GM19025 (cell line): ENCODE results near the gene ZNF669.

Experiments used
- ATAC-seq: cut with Tn5 transposase; IDR thresholded peaks from one replicate; pipeline ENCODE4 v1.9.1; 2021; ENCODE audit warnings: mild to moderate bottlenecking, low read depth, moderate library complexity; ENCODE audit not compliant: unreplicated experiment

The ZNF669 gene

DNA sequence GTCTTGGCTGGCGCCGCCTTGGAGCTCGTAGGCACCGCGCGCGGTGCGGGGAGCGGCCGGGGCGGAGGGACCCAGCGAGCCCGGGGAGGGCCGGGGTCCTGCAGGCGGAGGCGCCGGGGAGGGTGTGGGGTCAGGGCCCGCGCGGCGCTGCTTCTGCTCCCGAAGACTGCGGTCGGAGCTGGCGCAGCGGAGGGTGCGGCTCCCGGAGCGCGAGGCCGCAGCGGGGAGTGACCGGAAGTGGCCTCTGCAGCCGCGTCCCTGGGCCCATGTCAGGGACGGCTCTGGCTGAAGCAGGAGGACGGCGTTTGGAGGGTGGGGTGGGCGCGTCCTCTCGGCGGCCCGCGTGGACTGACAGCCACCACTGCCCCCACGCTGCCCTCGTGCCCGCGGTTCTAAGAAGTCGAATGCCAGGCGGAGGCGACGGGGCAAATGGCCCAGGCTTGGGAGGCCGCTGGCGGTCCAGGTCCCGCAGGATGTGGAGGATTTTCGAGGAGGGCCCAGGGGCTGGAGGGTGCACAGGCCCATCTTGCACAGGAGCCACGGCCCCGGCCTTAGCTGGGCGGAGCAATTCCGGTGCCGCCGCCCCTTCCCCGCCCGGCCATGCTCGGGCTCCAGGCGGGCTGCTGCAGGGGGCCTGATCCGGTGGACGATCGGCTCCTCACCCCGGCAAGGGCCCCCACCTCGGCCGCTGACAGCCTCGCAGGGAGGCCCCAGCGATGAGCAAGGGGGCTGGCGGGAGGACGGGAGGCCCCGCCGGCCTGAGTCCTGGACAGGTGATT lies 7.7 kb upstream of the ZNF669 start:
- no peak for ATAC-seq

DNA sequence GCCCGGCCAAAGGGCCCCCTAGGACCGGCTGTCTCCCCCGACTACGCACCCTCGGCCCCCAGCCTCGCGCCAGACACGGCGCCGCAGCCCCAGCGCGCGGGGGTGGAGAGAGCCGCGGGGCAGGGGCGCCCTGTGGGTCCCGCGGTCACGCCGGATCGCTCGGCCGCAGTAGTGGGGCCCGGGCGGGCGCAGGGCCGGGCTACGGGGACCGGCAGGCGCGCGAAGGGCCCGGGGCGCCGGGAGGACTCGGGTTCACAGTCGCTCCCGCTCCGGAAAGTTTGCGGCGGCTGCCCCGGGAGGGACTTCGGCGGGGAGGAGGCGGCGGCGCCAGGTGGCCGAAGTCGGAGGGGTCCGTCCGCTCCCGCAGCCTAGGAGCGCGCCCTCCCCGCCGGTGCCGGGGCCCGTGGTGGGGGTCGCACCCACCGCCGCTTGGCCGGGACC lies 7.1 kb upstream of the ZNF669 start:
- ATAC-seq, result no peak

DNA sequence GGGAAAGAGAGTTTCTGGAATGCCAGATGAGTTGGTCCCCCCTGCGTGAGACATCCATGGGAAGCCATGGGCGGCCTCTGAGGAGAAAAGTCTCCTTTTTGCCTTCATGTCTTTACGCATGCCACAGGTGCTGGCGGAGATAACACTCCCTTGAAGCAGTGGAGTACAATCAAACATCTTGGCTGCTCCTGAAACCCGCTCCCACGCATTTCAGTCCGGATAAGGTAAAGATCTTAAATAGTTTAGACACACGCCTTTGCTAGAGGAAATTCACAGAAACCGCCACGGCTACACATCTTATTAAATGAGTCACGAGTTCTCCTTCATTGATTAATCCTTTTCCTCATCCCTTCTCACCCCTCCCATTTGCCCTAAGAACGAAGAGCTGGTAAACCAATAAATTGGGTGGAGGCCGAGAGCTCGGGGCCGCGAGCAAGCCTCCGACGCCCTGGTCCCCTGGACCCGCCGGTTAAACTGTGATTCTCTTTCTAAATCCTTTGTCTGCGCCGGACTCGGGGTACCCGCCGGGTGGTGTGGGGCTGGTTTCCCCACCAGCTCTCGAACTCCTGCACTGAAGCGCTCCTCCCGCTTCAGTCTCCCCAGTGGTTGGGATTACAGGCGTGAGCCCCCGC lies 6.6 kb upstream of the ZNF669 start:
- ATAC-seq, result no peak

DNA sequence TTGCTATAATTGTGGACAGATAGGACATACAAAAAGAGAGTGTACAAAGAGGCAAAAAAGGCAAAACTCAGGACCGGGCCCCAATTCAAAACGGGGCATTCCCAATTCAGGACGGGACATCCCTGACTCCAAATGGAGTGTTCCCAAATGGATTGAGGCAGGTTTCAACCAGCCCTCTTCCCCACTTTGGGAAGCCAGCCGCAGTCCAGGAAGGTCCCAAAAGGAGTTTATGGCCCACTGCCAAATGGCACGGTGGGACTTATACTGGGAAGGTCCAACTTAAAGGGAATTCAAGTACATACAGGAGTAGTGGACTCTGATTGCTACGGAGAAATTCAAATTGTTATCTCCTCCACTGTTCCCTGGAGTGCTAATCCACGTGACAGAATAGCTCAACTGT lies 3.5 kb upstream of the ZNF669 start:
- no peak for ATAC-seq

DNA sequence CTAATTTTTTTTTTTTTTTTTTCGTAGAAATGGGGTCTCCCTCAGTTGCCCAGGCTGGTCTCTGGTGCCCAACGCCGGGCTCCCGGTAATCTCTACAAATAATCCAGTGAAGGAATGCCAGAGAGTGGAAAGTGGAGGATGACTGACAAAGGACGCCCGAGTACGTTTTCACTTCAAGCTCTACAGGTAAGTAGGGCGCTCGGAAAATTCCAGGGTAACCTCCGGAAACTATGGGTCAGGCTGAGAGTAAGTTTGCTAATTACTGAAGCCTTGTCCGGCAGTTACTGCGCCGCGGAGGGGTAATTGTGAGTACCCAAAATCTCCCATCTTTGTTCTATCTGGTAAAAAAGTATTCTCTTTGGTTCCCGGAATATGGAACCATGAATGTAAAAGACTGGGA lies 1.8 kb upstream of the ZNF669 start:
- ATAC-seq, result no peak

DNA sequence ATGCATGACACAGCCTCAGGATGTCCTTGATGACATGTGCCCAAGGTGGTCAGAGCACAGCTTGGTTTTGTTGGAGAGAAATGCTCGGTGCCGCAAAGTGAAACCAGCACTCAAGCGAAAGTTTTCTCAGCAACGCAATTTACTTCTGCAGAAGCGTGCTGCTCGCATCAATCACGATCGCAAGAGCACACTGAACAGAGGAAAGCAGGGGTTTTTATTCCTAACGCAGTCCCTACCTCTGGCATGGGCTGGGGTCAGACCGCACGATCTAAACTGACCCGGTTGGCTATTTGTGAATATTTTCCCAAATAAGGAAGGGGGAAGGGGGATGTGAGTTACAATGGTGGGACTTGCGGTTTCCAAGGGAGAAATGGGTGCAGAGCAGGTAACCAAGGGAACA lies 809 bp upstream of the ZNF669 start:
- no peak for ATAC-seq

DNA sequence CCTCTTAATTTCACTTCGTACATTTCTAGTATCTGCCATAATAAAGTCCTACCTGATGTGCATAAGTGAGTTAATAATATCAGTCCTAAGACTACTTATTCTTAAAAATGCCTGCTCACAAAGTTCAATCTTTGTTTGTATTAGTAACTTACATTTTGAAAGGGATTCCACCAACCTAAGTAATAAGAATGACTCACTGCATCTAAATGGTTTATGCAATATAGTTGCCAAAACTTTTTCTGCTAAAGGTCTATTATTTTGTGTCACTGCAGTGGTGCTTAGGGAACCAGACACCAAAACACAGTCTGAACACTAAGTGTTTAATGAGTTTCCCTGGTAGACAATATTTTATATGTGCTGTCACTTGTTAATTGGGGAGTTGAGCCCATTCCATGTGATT lies 1.8 kb downstream of the ZNF669 start:
- ATAC-seq, result no peak

DNA sequence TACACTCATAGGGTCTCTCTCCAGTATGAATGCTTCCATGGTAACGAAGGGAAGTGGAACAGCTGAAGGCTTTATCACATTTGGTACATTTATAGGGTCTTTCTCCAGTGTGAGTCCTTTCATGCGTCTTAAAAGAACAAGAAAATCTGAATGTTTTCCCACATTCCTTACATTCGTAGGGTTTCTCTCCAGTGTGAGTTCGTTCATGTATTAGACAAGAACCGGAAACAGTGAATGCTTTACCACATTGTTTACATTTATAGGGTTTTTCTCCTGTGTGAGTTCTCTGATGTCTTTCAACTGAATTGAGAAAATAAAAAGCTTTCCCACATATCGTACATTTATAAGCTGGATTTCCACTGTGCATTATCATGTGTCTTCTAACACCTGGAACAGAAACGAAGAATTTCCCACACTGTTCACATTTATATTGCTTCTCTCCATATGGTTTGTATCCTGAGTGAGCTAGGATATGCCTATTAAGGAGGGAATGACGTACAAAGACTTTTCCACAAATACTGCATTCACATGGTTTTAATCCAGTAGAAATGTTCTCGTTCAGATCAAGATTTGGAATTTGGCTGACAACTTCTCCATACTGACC lies 3.4 kb downstream of the ZNF669 start:
- no peak for ATAC-seq

DNA sequence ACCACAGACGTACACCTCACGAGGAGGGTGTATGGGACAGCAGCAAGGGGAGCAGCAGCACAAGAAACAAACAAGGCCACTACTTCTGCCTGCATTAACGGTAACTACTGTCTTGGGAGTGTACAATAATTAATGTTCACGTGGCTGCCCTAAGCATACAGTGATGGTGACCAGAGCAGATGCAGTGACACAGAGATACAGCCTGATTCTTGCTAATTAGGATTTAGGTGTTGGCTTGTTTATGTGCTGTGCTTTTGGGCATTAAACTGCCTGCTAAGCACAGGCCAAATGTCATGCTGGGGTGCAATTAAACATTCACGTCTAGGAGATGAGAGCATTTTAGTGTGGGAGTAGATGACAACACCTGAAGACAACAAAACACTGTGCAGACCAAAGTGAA lies 7.2 kb downstream of the ZNF669 start:
- ATAC-seq, result no peak

DNA sequence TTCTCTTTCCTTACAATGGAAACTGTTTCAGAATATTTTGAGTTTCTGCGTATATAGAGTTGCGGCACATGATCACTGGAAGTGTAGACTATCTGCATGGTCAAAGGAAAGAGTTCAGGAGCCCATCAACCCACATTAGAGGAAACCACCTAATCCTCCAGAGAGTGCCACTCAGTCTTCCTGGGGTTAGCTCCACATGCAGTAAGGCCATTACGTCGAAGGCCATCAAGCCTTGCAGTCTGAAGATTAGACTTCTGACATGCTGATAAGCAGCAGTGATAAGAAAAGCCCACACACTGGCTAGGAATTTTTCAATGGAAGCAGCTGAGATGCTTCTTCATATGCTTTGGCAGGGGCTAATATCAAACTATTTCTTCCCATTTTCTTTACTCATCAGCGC lies 7.6 kb downstream of the ZNF669 start:
- no peak for ATAC-seq

DNA sequence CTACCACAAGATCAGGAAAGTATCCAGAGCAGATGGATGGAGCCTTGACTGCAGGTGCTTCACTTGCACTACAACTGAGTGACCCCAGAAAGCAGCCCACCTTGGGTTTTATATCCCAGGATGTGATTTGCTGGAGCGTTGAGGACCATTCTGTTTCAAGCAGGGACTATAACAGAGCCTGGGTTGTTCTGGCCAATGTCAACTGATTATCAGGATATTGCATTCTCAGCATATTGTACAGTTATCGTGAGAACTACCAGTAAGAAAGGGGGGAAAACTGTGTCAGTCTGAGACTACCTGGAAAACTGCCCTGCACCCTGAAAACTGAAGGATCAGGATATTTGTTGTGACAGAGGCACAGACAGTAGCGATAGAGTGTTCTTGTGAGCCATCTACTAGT lies 8.0 kb downstream of the ZNF669 start:
- no peak for ATAC-seq

DNA sequence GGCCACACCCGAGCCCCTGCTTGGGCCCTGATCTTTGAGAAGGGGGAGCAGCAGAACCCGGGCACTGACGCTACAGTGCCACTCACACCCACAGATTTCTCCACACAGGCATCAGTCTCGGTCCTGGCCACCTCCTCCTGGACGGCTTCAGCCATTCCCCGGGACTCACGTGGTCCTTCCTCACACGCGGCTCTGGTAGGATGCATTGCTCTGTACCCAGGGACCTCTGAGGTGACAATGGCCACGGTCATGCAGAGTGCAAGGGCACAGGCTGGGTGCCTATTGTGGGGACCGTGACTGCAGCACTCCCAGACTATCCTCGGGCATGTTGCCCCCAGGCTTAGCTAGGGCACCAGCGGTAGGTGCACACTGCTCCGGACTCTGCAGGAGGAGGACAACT lies 13.7 kb downstream of the ZNF669 start:
- ATAC-seq, result no peak

DNA sequence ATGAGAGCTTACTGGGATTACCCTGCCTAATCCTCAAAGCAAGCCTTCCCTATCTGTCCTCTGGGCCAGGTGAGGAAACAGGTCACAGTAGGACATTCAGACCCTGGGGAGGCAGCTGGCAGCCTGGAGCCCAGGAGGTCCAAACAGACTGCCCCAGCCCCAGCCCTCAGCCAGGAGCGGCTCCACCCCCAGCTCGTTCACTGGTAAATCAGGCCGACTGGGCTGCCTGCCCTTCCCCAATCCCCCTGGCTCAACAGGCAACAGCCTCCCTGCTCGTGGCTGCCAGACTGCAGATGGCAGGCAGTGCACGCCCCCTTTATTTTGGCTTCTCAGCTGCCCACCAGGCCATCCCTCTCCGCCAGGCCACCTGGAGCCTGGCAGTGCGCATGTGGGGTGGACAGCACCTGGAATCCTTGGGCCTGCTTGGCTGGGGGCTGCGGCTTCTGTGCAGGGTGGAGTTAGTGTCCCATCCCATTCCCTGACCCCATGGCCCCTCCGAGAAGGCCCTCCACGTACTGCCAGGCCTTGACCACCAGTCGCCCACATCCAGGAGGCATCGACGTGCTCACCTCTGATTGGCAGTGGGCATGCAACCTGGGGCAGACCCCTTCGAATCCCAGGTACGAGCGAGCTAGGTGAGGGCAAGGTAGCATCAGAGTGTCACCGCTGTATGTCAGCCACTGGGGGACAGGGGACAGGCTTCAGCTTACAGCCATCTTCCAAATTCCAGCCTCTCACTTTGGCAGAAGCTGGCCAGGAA lies 14.4 kb downstream of the ZNF669 start:
- ATAC-seq, result no peak

DNA sequence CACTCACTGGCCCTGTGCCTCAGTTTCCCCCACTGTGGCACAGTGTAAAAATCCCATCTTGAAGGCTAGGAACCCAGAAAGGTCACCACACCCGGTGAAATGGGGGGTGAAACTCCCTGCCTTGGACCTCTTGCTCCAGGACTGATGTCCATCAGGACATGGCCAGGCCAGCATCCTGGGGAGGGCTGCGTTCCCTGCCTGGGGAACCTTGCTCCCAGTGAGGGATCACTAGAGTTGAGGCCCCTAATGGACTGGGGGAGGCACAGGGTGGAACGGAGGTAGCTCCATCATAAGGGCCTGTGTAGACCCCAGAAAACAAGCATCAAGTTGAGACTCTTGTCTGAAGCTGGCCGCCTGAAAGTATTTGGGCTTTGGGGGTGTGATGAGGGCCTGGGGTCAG lies 15.2 kb downstream of the ZNF669 start:
- no peak for ATAC-seq

DNA sequence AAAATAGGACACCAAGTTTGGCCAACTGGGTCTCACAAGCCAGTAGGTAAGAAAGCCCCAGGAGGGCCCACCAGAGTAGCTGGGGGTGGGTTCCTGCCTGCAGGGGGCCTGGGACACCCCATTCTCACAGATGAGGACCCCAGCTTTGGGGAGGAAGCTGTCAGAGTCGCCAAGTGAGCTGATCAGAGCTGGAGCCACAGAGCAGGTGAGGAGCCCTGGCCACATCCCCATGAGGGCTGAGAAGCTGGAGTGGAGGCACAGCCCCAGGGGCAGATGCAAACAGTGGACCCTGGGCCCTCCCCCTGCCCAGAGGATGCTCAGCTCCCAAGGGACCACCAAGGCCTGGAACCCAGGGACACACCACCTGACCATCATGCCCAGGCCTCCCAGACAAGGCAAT lies 16.9 kb downstream of the ZNF669 start:
- no peak for ATAC-seq

DNA sequence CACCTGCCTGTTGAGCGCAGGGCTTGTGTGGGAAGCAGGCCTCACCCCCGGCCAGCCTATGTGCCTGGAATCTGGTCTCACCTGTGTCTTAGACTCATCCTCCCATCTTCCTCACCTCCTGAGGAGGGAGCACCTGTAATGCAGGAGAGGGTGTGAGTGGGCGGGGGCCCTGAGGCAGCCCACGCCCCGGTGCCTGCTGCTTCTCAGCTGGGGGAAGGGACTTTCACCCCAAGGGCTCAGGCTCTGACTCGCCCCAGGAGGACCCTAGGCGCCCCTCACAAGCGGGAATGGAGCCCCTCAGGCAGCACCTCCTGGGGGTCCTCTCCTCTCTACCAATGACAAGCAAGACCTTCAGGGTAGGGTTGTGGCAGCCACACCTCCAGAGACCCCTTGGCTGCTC lies 18.8 kb downstream of the ZNF669 start:
- no peak for ATAC-seq

DNA sequence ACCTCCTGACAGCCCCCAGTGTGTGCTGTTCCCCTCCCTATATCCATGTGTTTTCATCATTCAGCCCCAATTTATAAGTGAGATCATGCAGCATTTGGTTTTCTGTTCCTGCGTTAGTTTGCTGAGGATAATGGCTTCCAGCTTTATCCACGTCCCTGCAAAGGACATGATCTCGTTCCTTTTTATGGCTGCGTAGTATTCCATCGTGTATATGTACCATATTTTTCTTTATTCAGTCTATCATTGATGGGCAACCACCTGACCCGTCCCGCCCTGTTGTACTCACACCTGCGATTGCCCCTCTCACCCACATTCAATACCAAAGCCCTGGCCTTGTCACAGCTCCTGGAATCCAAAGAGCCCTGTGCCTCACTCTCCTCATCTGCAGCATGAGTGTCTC lies 19.4 kb downstream of the ZNF669 start:
- ATAC-seq, result no peak

DNA sequence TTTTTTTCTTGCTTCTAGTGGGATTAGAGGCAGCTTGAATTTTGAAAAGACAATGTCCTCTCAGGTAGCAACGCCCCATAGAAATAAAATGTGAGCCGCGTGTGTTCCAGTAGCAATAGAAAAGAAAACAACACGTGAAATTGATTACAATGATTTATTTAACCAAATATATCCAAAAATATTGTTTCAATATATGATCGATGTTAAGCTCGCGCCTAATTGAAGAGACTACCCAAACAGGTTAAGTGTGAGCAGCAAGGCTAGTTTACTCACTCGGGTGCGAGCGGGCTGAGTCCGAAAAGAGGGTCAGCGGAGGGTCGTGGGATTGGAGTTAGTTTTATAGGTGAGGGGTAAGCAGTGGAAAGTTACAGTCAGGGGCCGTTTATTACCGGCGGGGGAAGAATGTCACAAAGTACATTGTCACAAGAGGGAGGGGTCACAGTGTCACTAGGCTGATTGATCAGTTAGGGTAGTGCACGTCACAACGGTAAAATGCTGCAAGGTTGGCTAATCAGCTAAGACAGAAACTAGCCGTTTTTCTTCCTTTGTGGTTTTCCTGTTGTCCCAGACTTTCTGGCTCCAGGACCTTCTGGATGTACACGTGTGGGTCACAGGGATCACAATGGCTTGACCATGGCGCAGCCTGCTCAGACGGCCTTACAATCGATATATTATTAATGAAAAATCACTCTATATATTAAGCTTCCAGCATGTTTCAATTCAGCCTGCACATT lies 24.8 kb downstream of the ZNF669 start:
- ATAC-seq, result no peak

DNA sequence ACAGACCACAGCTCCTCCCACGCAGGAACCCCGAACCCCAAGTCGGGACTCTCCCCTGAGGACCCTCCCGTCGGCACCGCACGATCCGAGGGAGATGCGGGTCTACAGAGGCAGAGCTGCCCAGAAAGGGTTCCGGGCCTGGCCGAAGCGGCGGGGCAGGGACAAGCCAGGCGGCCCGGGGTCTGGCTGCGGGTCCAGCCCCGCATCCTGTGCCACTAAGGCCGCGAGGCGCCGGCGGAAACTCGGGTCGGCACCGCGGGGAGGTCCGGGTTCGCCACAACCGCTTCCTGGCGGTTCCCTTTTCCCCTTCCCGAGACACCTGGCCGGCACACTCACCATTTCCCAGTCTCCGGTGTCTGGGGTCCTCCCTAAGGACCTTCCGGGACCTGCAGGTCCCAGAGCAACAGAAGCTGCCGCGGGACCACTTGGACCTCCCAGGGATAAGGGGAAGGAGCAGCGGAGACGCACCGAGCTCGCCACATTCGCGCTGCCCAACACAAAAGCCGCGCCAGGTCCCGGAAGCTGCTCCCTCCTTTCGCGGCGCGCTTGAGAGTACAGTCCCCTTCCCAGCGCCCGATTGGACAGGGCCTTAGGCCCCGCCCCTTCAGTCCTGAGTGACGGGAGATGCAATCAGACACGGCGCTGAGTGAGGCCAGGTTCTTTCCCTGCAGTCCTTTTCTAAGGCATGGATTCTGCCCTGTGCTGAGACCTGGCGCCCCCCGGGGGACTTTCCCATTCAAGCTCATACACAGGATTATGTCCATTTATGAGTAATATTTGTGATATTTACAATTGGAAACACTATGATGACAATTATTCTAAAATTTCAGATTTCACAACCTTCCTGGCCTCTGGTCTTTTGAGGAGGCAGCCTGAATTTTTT lies 25.7 kb downstream of the ZNF669 start, which contains the start of gene ZNF670:
Gene ZNF670 (minus strand): TSS at position 554 of the 883 bp plus-strand sequence. CDS start 215 bp downstream, at position 339.
- ATAC-seq, result peak; percentile 99
